ENCODE results near the gene TIAM1. TPM values are rescaled to one million over a fixed set of nuclear protein-coding genes. Genes with fewer than 3 reads are reported as not detected.

TIAM1 gene
- total RNA-seq, 1 experiment from 2014 or later: 28.7 TPM

- H3K27me3 Mint-ChIP-seq (ENCODE audit: low read depth): no peaks in the 10 kb centered on the region; the same call in 1 of the 2 replicates
- CTCF ChIA-PET: interaction anchor here (1.1 to 1.5 kb wide), 2 partner anchors 79 to 477 kb away, joined by 3 to 4 read pairs; no protein-coding TSS in a partner anchor
- no peak overlapping the region for H3K4me3 Mint-ChIP-seq
- POLR2A ChIA-PET: no interaction called here
- TF ChIP-seq CTCF (IDR thresholded peaks at IDR 0.05) (no peak), ZNF671 (CRISPR knock-in tag; IDR thresholded peaks at IDR 0.05) (no peak), RORB (CRISPR knock-in tag; IDR thresholded peaks at IDR 0.05) (no peak), ZNF512 (CRISPR knock-in tag; IDR thresholded peaks at IDR 0.05; ENCODE audit: borderline replicate concordance) (no peak), ATF3 (CRISPR knock-in tag; conservative IDR thresholded peaks at IDR 0.05) (no peak), SMAD3 (CRISPR knock-in tag; IDR thresholded peaks at IDR 0.05; ENCODE audit: borderline replicate concordance) (no peak), NR2C2 (CRISPR knock-in tag; IDR thresholded peaks at IDR 0.05) (no peak), NR3C1 (CRISPR knock-in tag; conservative IDR thresholded peaks at IDR 0.05; ENCODE audit: low read depth) (no peak), CREB1 (CRISPR knock-in tag; IDR thresholded peaks at IDR 0.05) (no peak), SP1 (CRISPR knock-in tag; conservative IDR thresholded peaks at IDR 0.05) (no peak), IRF1 (CRISPR knock-in tag; IDR thresholded peaks at IDR 0.05) (no peak), PRRX2 (CRISPR knock-in tag; IDR thresholded peaks at IDR 0.05) (no peak), ZNF281 (CRISPR knock-in tag; IDR thresholded peaks at IDR 0.05) (no peak), ESRRA (CRISPR knock-in tag; IDR thresholded peaks at IDR 0.05; ENCODE audit: borderline replicate concordance) (no peak), GTF2I (CRISPR knock-in tag; conservative IDR thresholded peaks at IDR 0.05) (no peak), ZNF425 (CRISPR knock-in tag; conservative IDR thresholded peaks at IDR 0.05) (no peak), FOXJ3 (CRISPR knock-in tag; IDR thresholded peaks at IDR 0.05; ENCODE audit: borderline replicate concordance) (no peak), ZNF263 (CRISPR knock-in tag; IDR thresholded peaks at IDR 0.05; ENCODE audit: low read depth) (no peak), SMAD4 (CRISPR knock-in tag; IDR thresholded peaks at IDR 0.05) (no peak), ARID4B (CRISPR knock-in tag; IDR thresholded peaks at IDR 0.05; ENCODE audit: borderline replicate concordance) (no peak)
- peaks cover 38% of the 10 kb centered on the region for H3K36me3 Mint-ChIP-seq
- H3K9me3 Mint-ChIP-seq: peaks cover 41% of the 10 kb centered on the region
- no peak overlapping the region for H3K27ac Mint-ChIP-seq
- DNase-seq (ENCODE audit: low spot score): no peak
- H3K4me1 Mint-ChIP-seq: peaks cover 18% of the 10 kb centered on the region
- no peak for ATAC-seq
These were observed 240.9 kb downstream of the TIAM1 start for GRCh38 chr21:31103163-31103562.

All from WTC11 (cell line).